Peyer's patch (tissue), 4 donors: ENCODE results near the gene RNASE3.

ENCODE experiments used
- CTCF ChIP-seq, 6 experiments: fragments of 450-650 bp in 4 of 6; fragments of 200-600 bp in 2 of 6; sonication (generic) in 1 of 6; IDR thresholded peaks; one replicate each; pipeline ENCODE4 v1.5.1; 2017 to 2019; ENCODE audit warnings: antibody characterized with exemption in 6 of 6, mild to moderate bottlenecking in 3 of 6, moderate library complexity in 1 of 6
- POLR2A ChIP-seq, 2 donors: fragments of 450-650 bp; IDR thresholded peaks; one replicate each; pipeline ENCODE4 v1.5.1; 2017; ENCODE audit warnings: antibody characterized with exemption in 2 of 2, mild to moderate bottlenecking in 2 of 2, moderate library complexity in 2 of 2

DNA sequence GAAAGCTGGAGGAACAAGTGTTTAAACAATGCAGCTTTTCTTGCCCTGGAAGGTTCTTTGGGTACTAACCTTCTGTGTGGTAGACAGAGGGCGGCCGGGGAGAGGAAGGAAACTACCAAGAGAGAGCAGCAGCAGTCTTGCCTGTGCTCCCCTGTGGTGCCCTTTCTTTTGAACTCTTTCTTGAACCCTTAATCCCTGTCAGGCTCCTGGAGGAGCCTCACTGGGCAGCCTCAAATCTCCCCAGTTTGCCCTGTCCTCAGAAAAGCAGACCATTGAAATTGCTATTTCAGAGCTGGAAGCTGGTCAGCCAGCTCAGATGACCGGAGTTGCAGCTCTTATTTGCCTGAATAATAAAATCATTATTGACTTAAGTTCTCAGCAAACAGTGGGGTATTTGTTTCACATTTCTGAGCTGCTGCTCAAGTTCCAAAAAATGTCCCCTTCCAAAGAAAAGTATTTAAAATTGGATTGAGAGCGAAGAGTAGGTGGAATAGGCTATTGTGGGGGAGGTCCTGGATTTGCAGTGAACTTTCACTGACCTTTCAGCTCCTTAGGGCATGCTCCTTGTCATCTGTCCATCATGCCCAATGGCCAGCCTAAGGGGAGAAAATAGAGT, 42.1 kb upstream of the RNASE3 start:
- no peak for TF ChIP-seq CTCF (IDR thresholded peaks at IDR 0.05)
- TF ChIP-seq POLR2A (IDR thresholded peaks at IDR 0.05) = no peak
